Calu3 (cell line): Measurements from ENCODE around the gene KRTAP10-9. TPM values are rescaled to one million over a fixed set of nuclear protein-coding genes. Genes with fewer than 3 reads are reported as not detected.

Experiments used
- BruUV-seq: library from RNA; stranded (reverse); fragments of 400-500 nt; replicated peaks from 2 replicates; lab custom pipeline; 2021; lab: Mats Ljungman, UMichigan
- CTCF ChIA-PET: fragments of 300-600 bp; sonication (Branson Sonifier 250); formaldehyde crosslinking; loops from one replicate; lab custom pipeline; 2022; ENCODE audit warnings: antibody characterized with exemption; lab: Charles Lee
- DNase-seq: peaks from one replicate; pipeline ENCODE4 v3.0.0; 2022
- H3K27ac Mint-ChIP-seq: one replicate; pipeline ENCODE4 v1.8.0; 2022; ENCODE audit warnings: mixed read lengths; ENCODE audit not compliant: unreplicated experiment
- H3K27me3 Mint-ChIP-seq: one replicate; pipeline ENCODE4 v1.8.0; 2022; ENCODE audit warnings: mixed read lengths; ENCODE audit not compliant: unreplicated experiment
- H3K36me3 Mint-ChIP-seq: one replicate; pipeline ENCODE4 v1.8.0; 2022; ENCODE audit warnings: mild to moderate bottlenecking, moderate library complexity, mixed read lengths; ENCODE audit not compliant: insufficient read depth, unreplicated experiment
- H3K4me1 Mint-ChIP-seq: one replicate; pipeline ENCODE4 v1.8.0; 2022; ENCODE audit warnings: mild to moderate bottlenecking, low read depth, mixed read lengths; ENCODE audit not compliant: unreplicated experiment
- H3K4me3 Mint-ChIP-seq: one replicate; pipeline ENCODE4 v1.8.0; 2022; ENCODE audit warnings: mild to moderate bottlenecking, low read depth, moderate library complexity, mixed read lengths; ENCODE audit not compliant: unreplicated experiment
- H3K9me3 Mint-ChIP-seq: one replicate; pipeline ENCODE4 v1.8.0; 2022; ENCODE audit warnings: low read depth, mixed read lengths; ENCODE audit not compliant: unreplicated experiment
- intact Hi-C: fragments of 100-400 bp; cut with micrococcal nuclease; formaldehyde crosslinking; loops from one replicate; pipeline ENCODE4 v1.10.0; 2022; ENCODE audit not compliant: unreplicated experiment
- total RNA-seq: library from RNA; stranded (reverse); gene quantifications from 2 replicates; pipeline ENCODE4 v1.2.3, GENCODE V29; 2022
- TF ChIP-seq, protein P1 (sequence below): fragments of 200-600 bp; IDR thresholded peaks from one replicate; pipeline ENCODE4 v1.8.0; 2022; ENCODE audit warnings: antibody characterized with exemption; ENCODE audit not compliant: unreplicated experiment

KRTAP10-9 gene
- total RNA-seq, 1 experiment from 2014 or later: not detected

DNA sequence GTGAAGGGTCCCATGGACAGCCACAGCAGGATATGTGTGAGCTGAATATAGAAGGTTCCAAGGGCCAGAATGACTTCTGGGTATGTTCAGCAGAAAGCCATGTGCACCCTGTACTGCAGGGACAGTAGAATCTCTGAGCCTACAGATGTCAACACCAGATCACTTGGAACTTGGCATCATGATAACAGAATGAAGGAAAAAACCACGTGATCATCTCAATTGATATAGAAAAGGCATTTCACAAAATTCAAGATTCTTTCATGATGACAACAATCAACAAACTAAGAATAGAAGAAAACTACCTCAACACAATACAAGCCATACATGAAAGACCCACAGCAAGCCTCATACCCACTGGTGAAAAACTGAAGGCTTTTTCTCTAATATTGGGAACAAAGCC, 40.7 kb downstream of the KRTAP10-9 start:
- CTCF ChIA-PET: no interaction called here
- BruUV-seq: no TSS peak
- TF ChIP-seq, protein P1, sequence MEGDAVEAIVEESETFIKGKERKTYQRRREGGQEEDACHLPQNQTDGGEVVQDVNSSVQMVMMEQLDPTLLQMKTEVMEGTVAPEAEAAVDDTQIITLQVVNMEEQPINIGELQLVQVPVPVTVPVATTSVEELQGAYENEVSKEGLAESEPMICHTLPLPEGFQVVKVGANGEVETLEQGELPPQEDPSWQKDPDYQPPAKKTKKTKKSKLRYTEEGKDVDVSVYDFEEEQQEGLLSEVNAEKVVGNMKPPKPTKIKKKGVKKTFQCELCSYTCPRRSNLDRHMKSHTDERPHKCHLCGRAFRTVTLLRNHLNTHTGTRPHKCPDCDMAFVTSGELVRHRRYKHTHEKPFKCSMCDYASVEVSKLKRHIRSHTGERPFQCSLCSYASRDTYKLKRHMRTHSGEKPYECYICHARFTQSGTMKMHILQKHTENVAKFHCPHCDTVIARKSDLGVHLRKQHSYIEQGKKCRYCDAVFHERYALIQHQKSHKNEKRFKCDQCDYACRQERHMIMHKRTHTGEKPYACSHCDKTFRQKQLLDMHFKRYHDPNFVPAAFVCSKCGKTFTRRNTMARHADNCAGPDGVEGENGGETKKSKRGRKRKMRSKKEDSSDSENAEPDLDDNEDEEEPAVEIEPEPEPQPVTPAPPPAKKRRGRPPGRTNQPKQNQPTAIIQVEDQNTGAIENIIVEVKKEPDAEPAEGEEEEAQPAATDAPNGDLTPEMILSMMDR: no peak
- Mint-ChIP-seq H3K4me3 (no peak overlapping the region), H3K4me1 (no peaks in the 10 kb centered on the region), H3K36me3 (no peaks in the 10 kb centered on the region), H3K27ac (no peak overlapping the region), H3K27me3 (peaks cover 47% of the 10 kb centered on the region), H3K9me3 (peaks cover 2% of the 10 kb centered on the region)
- intact Hi-C loops: no loop called here
- DNase-seq: no peak

DNA sequence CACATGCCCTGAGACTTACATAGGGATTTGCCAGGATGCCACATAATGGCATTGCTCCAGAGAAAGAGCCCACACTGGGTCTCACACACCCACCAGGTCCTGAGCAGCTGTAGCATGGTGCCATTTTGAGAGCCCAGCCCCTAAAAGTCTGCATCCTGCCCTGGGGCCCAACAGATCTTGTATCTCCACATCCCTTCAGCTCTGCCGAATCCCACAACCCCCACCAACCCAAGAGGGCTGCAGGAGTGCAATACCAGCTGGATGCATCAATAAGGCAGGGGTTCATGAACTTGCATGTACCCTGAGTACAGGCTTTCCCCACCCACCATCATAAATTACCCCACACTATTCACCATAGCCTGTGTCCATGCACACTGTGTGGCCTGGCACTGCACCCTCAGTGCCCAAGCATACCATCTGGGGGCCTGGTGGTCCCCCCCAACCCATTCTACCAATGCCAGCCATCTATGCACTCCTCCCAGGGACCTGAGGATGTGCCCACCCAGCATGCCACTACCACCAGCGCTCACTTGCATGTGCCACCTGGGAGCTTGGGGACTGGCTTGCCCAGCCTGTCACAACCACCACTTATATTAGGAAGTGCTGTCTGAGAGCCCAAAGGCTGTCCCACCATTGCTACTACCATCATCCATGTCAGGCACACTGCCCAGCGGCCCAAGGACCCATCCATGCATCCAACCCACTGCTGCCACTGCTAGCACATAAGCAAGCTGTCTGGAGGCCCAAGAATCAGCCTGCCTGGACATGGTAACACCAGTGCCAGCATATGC, 43.9 kb downstream of the KRTAP10-9 start:
- TF ChIP-seq, protein P1: no peak
- H3K27me3 Mint-ChIP-seq: peaks cover 75% of the 10 kb centered on the region
- intact Hi-C loops: no loop called here
- no TSS peak for BruUV-seq
- H3K9me3 Mint-ChIP-seq: peaks cover 2% of the 10 kb centered on the region
- CTCF ChIA-PET: no interaction called here
- H3K27ac Mint-ChIP-seq: no peak overlapping the region
- no peak overlapping the region for H3K4me3 Mint-ChIP-seq
- H3K36me3 Mint-ChIP-seq: no peaks in the 10 kb centered on the region
- DNase-seq: no peak
- no peaks in the 10 kb centered on the region for H3K4me1 Mint-ChIP-seq

DNA sequence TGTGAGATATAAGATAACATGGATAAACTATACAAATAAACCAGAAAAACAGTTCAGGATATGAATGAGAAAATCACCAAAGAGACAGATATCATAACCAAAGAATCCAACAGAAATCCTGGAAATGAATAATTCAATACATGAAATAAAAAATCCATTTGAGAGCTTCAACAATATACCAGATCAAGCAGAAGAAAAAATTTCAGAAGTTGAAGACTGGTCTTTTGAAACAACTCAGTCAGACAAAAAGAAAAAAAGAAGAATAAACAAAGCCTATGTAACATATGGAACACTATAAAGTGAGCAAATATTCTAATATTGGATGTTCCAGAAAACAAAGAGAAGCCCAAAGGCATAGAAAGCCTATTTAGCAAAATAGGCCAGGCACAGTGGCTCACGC, 45.0 kb downstream of the KRTAP10-9 start:
- peaks cover 2% of the 10 kb centered on the region for H3K9me3 Mint-ChIP-seq
- no peak overlapping the region for H3K4me3 Mint-ChIP-seq
- intact Hi-C loops: no loop called here
- H3K4me1 Mint-ChIP-seq: no peaks in the 10 kb centered on the region
- H3K27me3 Mint-ChIP-seq: peaks cover 85% of the 10 kb centered on the region
- no peak overlapping the region for H3K27ac Mint-ChIP-seq
- TF ChIP-seq, protein P1: no peak
- BruUV-seq: no TSS peak
- DNase-seq: no peak
- peaks cover 5% of the 10 kb centered on the region for H3K36me3 Mint-ChIP-seq
- CTCF ChIA-PET: no interaction called here

DNA sequence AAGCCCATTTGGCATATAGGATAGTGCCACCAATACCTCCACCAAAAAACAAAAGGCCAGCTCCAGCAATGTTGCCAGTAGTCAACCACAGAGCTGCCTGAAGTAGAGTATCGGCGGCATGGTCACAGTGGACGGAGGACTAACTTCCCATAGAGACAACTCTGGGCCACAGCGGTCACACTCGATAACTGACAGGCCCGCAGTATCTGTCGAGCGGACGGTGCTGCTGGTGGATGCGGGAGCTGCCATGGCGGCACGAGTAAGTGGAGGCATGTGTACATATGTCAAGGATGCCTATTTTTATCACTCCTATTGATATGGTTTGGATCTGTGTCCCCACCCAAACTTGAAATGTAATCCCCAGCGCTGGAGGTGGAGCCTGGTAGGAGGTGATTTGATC, 51.0 kb downstream of the KRTAP10-9 start:
- H3K4me1 Mint-ChIP-seq: no peaks in the 10 kb centered on the region
- H3K27ac Mint-ChIP-seq: no peak overlapping the region
- BruUV-seq: no TSS peak
- H3K4me3 Mint-ChIP-seq: no peak overlapping the region
- CTCF ChIA-PET: no interaction called here
- H3K27me3 Mint-ChIP-seq: peaks cover 91% of the 10 kb centered on the region
- intact Hi-C loops: no loop called here
- DNase-seq: no peak
- H3K36me3 Mint-ChIP-seq: peaks cover 5% of the 10 kb centered on the region
- no peaks in the 10 kb centered on the region for H3K9me3 Mint-ChIP-seq
- TF ChIP-seq, protein P1: no peak

Other genes with a start within 250 kb of the KRTAP10-9 start
- 0.40 and 0.61 TPM in 2 replicates for gene LRRC3, start 171.6 kb upstream of the KRTAP10-9 start, total RNA-seq
- gene KRTAP10-1, start 86.9 kb upstream of the KRTAP10-9 start, total RNA-seq: not detected in 2 replicates
- not detected in 2 replicates for gene KRTAP10-2, start 75.6 kb upstream of the KRTAP10-9 start, total RNA-seq
- gene KRTAP10-3, start 68.3 kb upstream of the KRTAP10-9 start, total RNA-seq: not detected in 2 replicates
- gene KRTAP10-4, start 53.4 kb upstream of the KRTAP10-9 start, total RNA-seq: not detected in 2 replicates
- gene KRTAP10-5, start 46.5 kb upstream of the KRTAP10-9 start, total RNA-seq: not detected in 2 replicates
- gene KRTAP10-6, start 34.6 kb upstream of the KRTAP10-9 start, total RNA-seq: not detected in 2 replicates
- not detected in 2 replicates for gene KRTAP10-7, start 26.5 kb upstream of the KRTAP10-9 start, total RNA-seq
- not detected in 2 replicates for gene KRTAP10-8, start 15.0 kb upstream of the KRTAP10-9 start, total RNA-seq
- not detected in 2 replicates for gene KRTAP10-10, start 10.3 kb downstream of the KRTAP10-9 start, total RNA-seq
- gene KRTAP10-11, start 19.3 kb downstream of the KRTAP10-9 start, total RNA-seq: not detected in 2 replicates
- not detected in 2 replicates for gene KRTAP12-4, start 27.6 kb downstream of the KRTAP10-9 start, total RNA-seq
- gene KRTAP12-3, start 30.8 kb downstream of the KRTAP10-9 start, total RNA-seq: not detected in 2 replicates
- gene KRTAP12-2, start 39.8 kb downstream of the KRTAP10-9 start, total RNA-seq: not detected in 2 replicates
- gene KRTAP12-1, start 55.1 kb downstream of the KRTAP10-9 start, total RNA-seq: not detected in 2 replicates
- not detected in 2 replicates for gene KRTAP10-12, start 70.1 kb downstream of the KRTAP10-9 start, total RNA-seq
- not detected in 2 replicates for gene TSPEAR, start 84.5 kb downstream of the KRTAP10-9 start, total RNA-seq
- 61.7 and 70.8 TPM in 2 replicates for gene UBE2G2, start 174.7 kb downstream of the KRTAP10-9 start, total RNA-seq
- 56.7 and 58.1 TPM in 2 replicates for gene SUMO3, start 191.0 kb downstream of the KRTAP10-9 start, total RNA-seq
- gene PTTG1IP, start 246.6 kb downstream of the KRTAP10-9 start, total RNA-seq: 135 and 136 TPM in 2 replicates